Retinal pigment epithelial cell (primary cell): Measurements from ENCODE around the gene PHF20.

Experiments
- DNase-seq: peaks from one replicate; pipeline ENCODE4 v3.0.0-alpha.2; 2010; ENCODE audit warnings: low read depth
- H3K4me3 ChIP-seq: 2 replicates; pipeline ENCODE4 v1.5.1; 2011; ENCODE audit warnings: mild to moderate bottlenecking, low read length, control low read depth, moderate library complexity
- CTCF ChIP-seq: conservative IDR thresholded peaks from 2 replicates; pipeline ENCODE4 v1.5.1; 2011; ENCODE audit warnings: low read depth, low read length, control low read depth, inconsistent platforms

Gene PHF20

GRCh38 chr20:35963878-35964277, 192.1 kb downstream of the PHF20 start:
- TF ChIP-seq CTCF = no peak

GRCh38 chr20:35967979-35968640, 196.3 kb downstream of the PHF20 start, which contains the start of gene CNBD2:
Gene CNBD2, plus strand, starts transcription at chr20:35968590. Its CDS starts 173 bp downstream, at chr20:35968763.
- H3K4me3 ChIP-seq = no peak within 1 kb of the TSS
- no peak for TF ChIP-seq CTCF
- no peak for DNase-seq

More at GRCh38 chr20:35963878-35964277, 192.1 kb downstream of the PHF20 start:
- no peak for DNase-seq
- H3K4me3 ChIP-seq = no peak overlapping the region

GRCh38 chr20:35968930-35969329, 197.1 kb downstream of the PHF20 start:
- DNase-seq = no peak
- TF ChIP-seq CTCF = no peak

GRCh38 chr20:35971981-35972380, 200.2 kb downstream of the PHF20 start:
- DNase-seq = no peak
- no peak overlapping the region for H3K4me3 ChIP-seq
- no peak for TF ChIP-seq CTCF

More at GRCh38 chr20:35968930-35969329, 197.1 kb downstream of the PHF20 start:
- H3K4me3 ChIP-seq = no peak overlapping the region

- H3K4me3 ChIP-seq = no peak overlapping the region
- DNase-seq = no peak
- TF ChIP-seq CTCF = no peak
Measured at GRCh38 chr20:35972462-35972861, 200.6 kb downstream of the PHF20 start.

- DNase-seq = no peak
- no peak for TF ChIP-seq CTCF
- H3K4me3 ChIP-seq = no peak overlapping the region
Measured at GRCh38 chr20:35974256-35974655, 202.4 kb downstream of the PHF20 start.
